ENCODE results near the gene PAX1.

Gene PAX1

GRCh38 chr20:21703717-21704407 lies 1.6 kb upstream of the PAX1 start:
- no peak for DNase-seq

GRCh38 chr20:21704408-21705385 lies 767 bp upstream of the PAX1 start:
- no peak for DNase-seq

GRCh38 chr20:21706261-21707195 lies 1.1 kb downstream of the PAX1 start:
- DNase-seq: no peak

- no peak for DNase-seq
Measured at GRCh38 chr20:21707267-21707666, 1.8 kb downstream of the PAX1 start.

GRCh38 chr20:21707999-21708737 lies 2.7 kb downstream of the PAX1 start:
- DNase-seq: no peak

GRCh38 chr20:21708738-21709534 lies 3.5 kb downstream of the PAX1 start:
- peak in 1 of 2 experiments; percentile 21 for DNase-seq

GRCh38 chr20:21709535-21709904 lies 4.1 kb downstream of the PAX1 start:
- DNase-seq: no peak

GRCh38 chr20:21710341-21710740 lies 4.9 kb downstream of the PAX1 start:
- no peak for DNase-seq

GRCh38 chr20:21710863-21711431 lies 5.5 kb downstream of the PAX1 start:
- DNase-seq: no peak

GRCh38 chr20:21712443-21713059 lies 7.1 kb downstream of the PAX1 start:
- DNase-seq: no peak

GRCh38 chr20:21713470-21713869 lies 8.0 kb downstream of the PAX1 start:
- DNase-seq: no peak

GRCh38 chr20:21713901-21714296 lies 8.4 kb downstream of the PAX1 start:
- no peak for DNase-seq

GRCh38 chr20:21714297-21715192 lies 9.1 kb downstream of the PAX1 start:
- no peak for DNase-seq

GRCh38 chr20:21715193-21715881 lies 9.9 kb downstream of the PAX1 start:
- DNase-seq: no peak

- DNase-seq: peak; percentile 10 to 61
Measured at GRCh38 chr20:21719592-21720214, 14.2 kb downstream of the PAX1 start.

GRCh38 chr20:21725892-21726291 lies 20.4 kb downstream of the PAX1 start:
- DNase-seq: no peak

- DNase-seq: no peak
Measured at GRCh38 chr20:21729316-21729715, 23.9 kb downstream of the PAX1 start.

- DNase-seq: no peak
Measured at GRCh38 chr20:21739161-21739560, 33.7 kb downstream of the PAX1 start.
